HG03108 (cell line): ENCODE results near the gene CFAP100.
A peak's percentile ranks its signal among the peaks of the same experiment; 100 is the strongest.

Experiments used
- ATAC-seq: cut with Tn5 transposase; IDR thresholded peaks from one replicate; pipeline ENCODE4 v1.9.1; 2021; ENCODE audit warnings: moderate library complexity; ENCODE audit not compliant: unreplicated experiment

The CFAP100 gene

GRCh38 chr3:126475413-126476114 lies 80.9 kb downstream of the CFAP100 start, which contains the start of gene ZXDC:
Gene ZXDC (minus strand): TSS chr3:126475891. CDS start chr3:126475865, 26 bp downstream.
- ATAC-seq = peak; percentile 80

- peak; percentile 24 for ATAC-seq
These were observed 81.7 kb downstream of the CFAP100 start for GRCh38 chr3:126476166-126477060.

- no peak for ATAC-seq
These were observed 82.3 kb downstream of the CFAP100 start for GRCh38 chr3:126477061-126477380.

GRCh38 chr3:126478581-126479310 lies 84.0 kb downstream of the CFAP100 start:
- no peak for ATAC-seq

- no peak for ATAC-seq
These were observed 84.9 kb downstream of the CFAP100 start for GRCh38 chr3:126479642-126480041.

- ATAC-seq = no peak
These were observed 85.5 kb downstream of the CFAP100 start for GRCh38 chr3:126480206-126480605.

GRCh38 chr3:126480861-126481260 lies 86.2 kb downstream of the CFAP100 start:
- no peak for ATAC-seq

GRCh38 chr3:126481808-126482502 lies 87.2 kb downstream of the CFAP100 start:
- ATAC-seq = no peak

GRCh38 chr3:126482503-126483255 lies 88.0 kb downstream of the CFAP100 start:
- no peak for ATAC-seq

GRCh38 chr3:126483321-126483761 lies 88.6 kb downstream of the CFAP100 start:
- ATAC-seq = no peak

- no peak for ATAC-seq
These were observed 89.4 kb downstream of the CFAP100 start for GRCh38 chr3:126484148-126484547.

GRCh38 chr3:126484662-126485061 lies 90.0 kb downstream of the CFAP100 start:
- no peak for ATAC-seq

GRCh38 chr3:126485176-126485897 lies 90.6 kb downstream of the CFAP100 start:
- ATAC-seq = no peak

- no peak for ATAC-seq
These were observed 91.2 kb downstream of the CFAP100 start for GRCh38 chr3:126485956-126486355.
